Panc1 (cell line): ENCODE data around the gene PRICKLE3. TPM values are rescaled to one million over a fixed set of nuclear protein-coding genes. Genes with fewer than 3 reads are reported as not detected.

ENCODE experiments used
- ATAC-seq: fragments of 200-7000 bp; cut with Tn5 transposase; 2 replicates; pipeline ENCODE4 v1.9.1; 2020; ENCODE audit warnings: mild to moderate bottlenecking, moderate library complexity
- BruUV-seq: library from RNA; stranded (reverse); fragments of 400-500 nt; replicated peaks from 2 replicates; lab custom pipeline; 2021; lab: Mats Ljungman, UMichigan
- CTCF ChIA-PET: fragments of 300-600 bp; sonication (Branson Sonifier 250); formaldehyde crosslinking; loops from one replicate; lab custom pipeline; 2022; ENCODE audit warnings: antibody characterized with exemption; lab: Charles Lee
- POLR2A ChIA-PET: fragments of 300-600 bp; sonication (Branson Sonifier 250); formaldehyde crosslinking; loops from one replicate; lab custom pipeline; 2022; ENCODE audit warnings: antibody characterized with exemption; lab: Charles Lee
- DNase-seq: peaks from one replicate; pipeline ENCODE4 v3.0.0-alpha.2; 2010; ENCODE audit warnings: low read depth, low spot score
- H3K27ac ChIP-seq: 2 replicates; pipeline ENCODE4 v1.5.1; 2011; ENCODE audit warnings: mild to moderate bottlenecking, low read length, inconsistent platforms
- H3K27me3 ChIP-seq: fragments of 200-500 bp; sonication (Bioruptor generic); 2 replicates; pipeline ENCODE4 v1.6.0; 2014; ENCODE audit warnings: low read length, inconsistent platforms; ENCODE audit not compliant: control insufficient read depth, insufficient read depth
- H3K36me3 ChIP-seq: fragments of 200-500 bp; sonication (Bioruptor generic); 2 replicates; pipeline ENCODE4 v1.5.1; 2014; ENCODE audit warnings: inconsistent platforms, mild to moderate bottlenecking, low read length, moderate library complexity; ENCODE audit not compliant: control insufficient read depth, insufficient read depth
- H3K4me1 ChIP-seq: 2 replicates; pipeline ENCODE4 v1.5.1; 2011; ENCODE audit warnings: inconsistent platforms, mild to moderate bottlenecking, low read length, moderate library complexity; ENCODE audit not compliant: control insufficient read depth, insufficient read depth
- H3K4me3 ChIP-seq, 2 experiments: 2 replicates each; pipeline ENCODE4 v1.5.1; 2011 to 2012; ENCODE audit warnings: low read depth in 2 of 2, low read length in 2 of 2, mild to moderate bottlenecking in 2 of 2, inconsistent platforms in 1 of 2, moderate library complexity in 1 of 2
- H3K9me3 ChIP-seq: fragments of 200-500 bp; sonication (Bioruptor generic); 2 replicates; pipeline ENCODE4 v1.5.1; 2014; ENCODE audit warnings: low read depth, mild to moderate bottlenecking, inconsistent platforms, low read length, moderate library complexity; ENCODE audit not compliant: control insufficient read depth, insufficient read depth
- CTCF ChIP-seq: fragments of 450-650 bp; IDR thresholded peaks from 2 replicates; pipeline ENCODE4 v1.5.1; 2017; ENCODE audit warnings: mild to moderate bottlenecking
- POLR2AphosphoS5 ChIP-seq: IDR thresholded peaks from 2 replicates; pipeline ENCODE4 v1.6.1; 2012; ENCODE audit warnings: mild to moderate bottlenecking, low read depth, low read length, moderate library complexity
- REST ChIP-seq, 2 experiments: IDR thresholded peaks; 2 replicates each; pipeline ENCODE4 v1.6.1; 2011 to 2012; ENCODE audit warnings: low read depth in 2 of 2, control low read depth in 1 of 2, low read length in 1 of 2, mild to moderate bottlenecking in 1 of 2, moderate library complexity in 1 of 2; ENCODE audit not compliant: insufficient read depth in 1 of 2
- SIN3A ChIP-seq: IDR thresholded peaks from 2 replicates; pipeline ENCODE4 v1.6.1; 2012; ENCODE audit warnings: low read depth, mild to moderate bottlenecking, low read length, moderate library complexity, borderline replicate concordance; ENCODE audit not compliant: insufficient read depth
- TCF7L2 ChIP-seq: IDR thresholded peaks from 2 replicates; pipeline ENCODE4 v1.6.1; 2011; ENCODE audit warnings: mild to moderate bottlenecking, low read depth, low read length, inconsistent platforms
- in situ Hi-C: cut with HindIII; loops from 2 replicates; pipeline ENCODE4 v1.10.0; 2016; ENCODE audit warnings: low sequenced_read_pairs, low pct_unique_long_range_greater_than_20kb
- intact Hi-C: fragments of 100-400 bp; cut with micrococcal nuclease; formaldehyde crosslinking; loops from one replicate; pipeline ENCODE4 v1.10.0; 2022; ENCODE audit not compliant: unreplicated experiment
- total RNA-seq: library from RNA; stranded (reverse); gene quantifications from one replicate; pipeline ENCODE4 v1.2.1, GENCODE V29; 2021; ENCODE audit not compliant: unreplicated experiment

PRICKLE3 gene
- total RNA-seq, 1 experiment from 2014 or later: 40.1 TPM

DNA sequence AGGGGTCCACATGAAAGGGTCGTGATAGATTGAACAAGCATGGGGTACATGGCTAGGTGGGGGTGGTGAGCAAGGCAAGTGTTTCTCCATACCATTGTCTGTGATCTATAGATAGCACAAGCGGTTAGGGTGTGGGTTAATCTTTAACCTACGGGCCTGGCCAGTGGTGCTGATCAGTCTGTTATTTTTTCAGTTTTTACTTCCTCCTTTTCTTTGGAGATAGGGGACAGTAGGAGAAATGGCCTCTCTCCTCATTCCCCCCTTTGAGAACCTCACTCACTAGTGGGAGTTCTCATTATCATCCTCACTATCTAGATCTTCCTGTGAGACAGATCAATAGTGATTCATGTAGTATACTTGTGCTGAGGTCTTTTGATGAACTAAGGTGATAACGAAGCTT, 46.5 kb downstream of the PRICKLE3 start:
- Histone ChIP-seq H3K4me1 (no peaks in the 10 kb centered on the region), H3K9me3 (peaks cover 4% of the 10 kb centered on the region; the same call in 1 of the 2 replicates), H3K36me3 (no peaks in the 10 kb centered on the region), H3K4me3 (no peak overlapping the region), H3K27ac (no peak overlapping the region), H3K27me3 (no peaks in the 10 kb centered on the region)
- POLR2A ChIA-PET: no interaction called here
- in situ Hi-C loops: no loop called here
- TF ChIP-seq SIN3A (no peak), CTCF (no peak), REST (IDR thresholded peaks at IDR 0.05; ENCODE audit: insufficient read depth in 1 of 2, low read depth in 2 of 2, low read length in 1 of 2) (no peak), TCF7L2 (no peak), POLR2AphosphoS5 (no peak)
- BruUV-seq: no TSS peak
- CTCF ChIA-PET: no interaction called here
- no peak for ATAC-seq
- no peak for DNase-seq
- intact Hi-C loops: no loop called here

DNA sequence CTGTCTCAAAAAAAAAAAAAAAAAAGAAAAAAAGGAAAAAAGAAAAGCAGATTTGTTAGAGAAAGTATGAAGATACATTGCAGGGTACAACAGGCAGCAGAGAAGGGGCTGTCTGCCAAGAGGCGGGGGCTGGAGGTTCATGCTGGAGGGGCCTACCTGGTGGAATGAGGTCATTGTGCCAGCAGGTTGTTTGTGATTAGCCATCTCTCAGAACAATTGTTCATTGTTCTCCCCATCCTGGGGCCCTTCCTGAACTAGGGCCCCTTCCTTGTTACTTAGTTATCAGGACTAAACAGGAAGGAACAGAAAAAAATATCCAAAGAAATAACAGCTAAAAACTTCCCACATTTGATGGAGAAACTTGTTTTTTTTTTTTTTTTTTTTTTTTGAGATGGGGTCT, 48.7 kb downstream of the PRICKLE3 start:
- H3K36me3 ChIP-seq: no peaks in the 10 kb centered on the region
- ChIA-PET POLR2A (interaction anchor here (0.7 kb wide), 1 partner anchor 88 kb away, joined by 10 read pairs; no protein-coding TSS in a partner anchor), CTCF (interaction anchor here (0.6 to 0.9 kb wide), 3 partner anchors 8 to 18 kb away, joined by 5 to 8 read pairs (median 6); no protein-coding TSS in a partner anchor)
- H3K27ac ChIP-seq: no peak overlapping the region
- in situ Hi-C loops (no loop called here), intact Hi-C loops (no loop called here)
- H3K27me3 ChIP-seq: no peaks in the 10 kb centered on the region
- no peaks in the 10 kb centered on the region for H3K4me1 ChIP-seq
- peaks cover 4% of the 10 kb centered on the region; the same call in 1 of the 2 replicates for H3K9me3 ChIP-seq
- TF ChIP-seq TCF7L2 (no peak), REST (IDR thresholded peaks at IDR 0.05; ENCODE audit: insufficient read depth in 1 of 2, low read depth in 2 of 2, low read length in 1 of 2) (no peak), POLR2AphosphoS5 (no peak), CTCF (no peak), SIN3A (no peak)
- DNase-seq (no peak), ATAC-seq (no peak)
- BruUV-seq: no TSS peak
- no peak overlapping the region for H3K4me3 ChIP-seq
